ENCODE data around the gene DOHH.
A peak's percentile ranks its signal among the peaks of the same experiment; 100 is the strongest.

DNA sequence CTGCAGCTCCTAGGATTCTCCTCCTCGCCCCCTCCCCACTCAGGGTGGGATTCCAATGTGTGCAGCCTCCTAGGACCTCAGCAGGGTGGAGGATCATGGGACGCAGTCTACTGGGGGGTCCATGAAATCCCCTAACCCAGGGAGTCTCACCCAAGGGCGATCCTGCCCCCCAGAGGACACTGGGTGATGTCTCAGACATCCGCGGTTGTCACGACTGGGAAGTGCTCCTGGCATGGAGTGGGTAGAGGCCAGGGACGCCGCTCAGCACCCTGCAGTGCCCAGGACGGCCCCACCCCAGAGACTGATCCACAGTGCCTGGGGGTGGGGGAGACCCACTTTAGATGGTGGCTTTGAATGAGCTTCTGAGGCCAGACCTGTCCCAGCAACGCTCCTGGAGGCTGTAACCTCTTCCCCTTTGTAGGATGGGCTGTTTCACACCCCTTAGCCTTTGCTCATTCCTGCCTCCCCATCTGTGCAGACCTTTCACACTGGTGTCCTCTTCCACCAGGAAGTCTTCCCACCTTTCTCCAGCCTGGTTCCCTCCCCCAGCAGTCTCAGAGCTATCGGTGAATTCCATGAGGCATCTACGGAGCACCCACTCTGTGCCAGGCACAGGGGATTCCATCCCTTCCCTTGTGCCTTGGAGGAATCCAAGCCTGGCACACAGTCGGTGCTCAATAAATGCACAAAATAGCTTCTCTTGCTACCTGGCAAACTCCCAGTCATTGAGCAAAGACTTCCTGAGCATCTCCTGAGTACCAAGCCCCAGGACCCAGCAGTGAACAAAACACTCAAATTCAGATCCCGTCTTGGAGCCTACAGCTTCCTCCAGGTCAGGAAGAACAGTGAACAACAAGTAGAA lies 30.6 kb downstream of the DOHH start:
- TF ChIP-seq CTCF (IDR thresholded peaks at IDR 0.05) = no peak
- TF ChIP-seq EP300 (IDR thresholded peaks at IDR 0.05) = no peak
- TF ChIP-seq POLR2AphosphoS5 (IDR thresholded peaks at IDR 0.05) = peak in 3 of 4 donors; percentile 18 to 63 (median 35)

Data from sigmoid colon (tissue), 4 donors.